ENCODE results near the gene ATG7.
"Not testable (repeated sequence)": the region's sequence is repeated elsewhere in the genome, so short reads cannot be mapped to it uniquely, and the experiment has no call there.

Gene ATG7

DNA sequence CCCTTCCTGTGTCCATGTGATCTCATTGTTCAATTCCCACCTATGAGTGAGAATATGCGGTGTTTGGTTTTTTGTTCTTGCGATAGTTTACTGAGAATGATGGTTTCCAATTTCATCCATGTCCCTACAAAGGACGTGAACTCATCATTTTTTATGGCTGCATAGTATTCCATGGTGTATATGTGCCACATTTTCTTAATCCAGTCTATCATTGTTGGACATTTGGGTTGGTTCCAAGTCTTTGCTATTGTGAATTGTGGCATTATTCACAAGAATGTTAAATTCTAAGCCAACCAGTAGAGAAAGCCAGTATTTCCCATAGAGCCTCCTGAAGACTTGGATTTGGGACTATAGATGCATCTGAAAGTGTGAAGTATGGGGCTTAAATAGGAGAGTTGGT lies 230.2 kb downstream of the ATG7 start:
- not testable (repeated sequence) for H3K27ac ChIP-seq (ENCODE audit: low read depth, low read length); H3K9ac ChIP-seq (ENCODE audit: low read length); H3K4me1 ChIP-seq (ENCODE audit: control insufficient read depth, insufficient read depth, low read length); H3K4me3 ChIP-seq (ENCODE audit: low read length); H3K27me3 ChIP-seq (ENCODE audit: control insufficient read depth, insufficient read depth, low read length); H3K36me3 ChIP-seq (ENCODE audit: control insufficient read depth, insufficient read depth, low read length)

DNA sequence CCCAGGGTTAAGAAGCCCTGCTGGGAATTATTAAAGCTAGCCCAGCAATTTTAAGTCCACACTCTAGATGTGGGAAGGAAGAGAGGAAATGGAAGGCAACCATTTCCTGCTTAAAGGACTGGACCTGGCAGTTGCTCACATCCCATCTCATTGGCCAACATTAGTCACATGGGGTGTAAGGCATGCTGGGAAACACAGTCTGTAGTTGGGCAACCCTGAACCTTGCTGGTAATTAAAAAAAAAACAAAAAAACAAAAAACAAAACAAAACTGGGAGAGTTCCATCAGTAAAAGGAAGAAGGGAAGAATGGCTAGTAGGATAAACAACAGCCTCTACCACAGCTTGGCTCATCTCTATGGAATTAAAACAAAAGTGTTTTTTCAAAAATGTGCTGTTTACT lies 235.5 kb downstream of the ATG7 start:
- H3K36me3 ChIP-seq (ENCODE audit: control insufficient read depth, insufficient read depth, low read length): no peaks in the 10 kb centered on the region
- H3K9ac ChIP-seq (ENCODE audit: low read length): no peak overlapping the region

DNA sequence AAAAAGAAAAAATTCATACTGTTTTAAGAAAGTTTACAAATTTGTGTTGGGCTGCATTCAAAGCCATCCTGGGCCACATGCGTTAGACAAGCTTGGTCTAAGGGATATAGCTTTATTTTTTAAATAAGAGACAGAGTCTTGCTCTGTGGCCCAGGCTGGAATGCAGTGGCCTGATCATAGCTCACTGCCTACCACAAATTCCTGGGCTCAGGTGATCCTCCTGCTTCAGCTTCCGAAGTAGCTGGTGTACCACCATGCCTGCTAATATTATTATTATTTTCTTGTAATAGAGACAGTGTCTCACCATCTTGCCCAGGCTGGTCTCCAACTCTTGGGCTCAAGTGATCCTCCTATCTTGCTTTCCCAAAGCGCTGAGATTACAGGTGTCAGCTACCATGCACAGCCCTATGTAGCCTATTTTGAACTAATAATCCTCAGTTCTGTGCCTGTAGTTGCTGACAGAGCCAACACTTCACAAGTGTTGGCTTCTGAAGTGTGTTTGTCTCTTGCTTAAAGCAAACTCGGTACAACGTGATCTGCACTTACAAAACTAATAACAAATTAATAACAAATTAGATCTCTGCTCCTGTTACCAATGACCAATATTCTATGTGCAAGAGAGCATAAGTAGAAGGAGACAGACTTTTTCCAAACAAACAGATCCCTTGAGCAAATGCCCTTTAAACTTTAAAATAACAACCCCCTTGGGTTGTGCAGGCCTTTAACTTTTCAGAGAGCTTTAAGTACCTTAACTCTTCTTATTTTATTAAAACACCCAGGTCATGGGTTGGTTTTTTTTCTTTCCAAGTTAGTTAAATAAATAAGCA lies 236.4 kb downstream of the ATG7 start:
- Histone ChIP-seq H3K9ac (ENCODE audit: low read length) (no peak overlapping the region), H3K27me3 (ENCODE audit: control insufficient read depth, insufficient read depth, low read length) (no peaks in the 10 kb centered on the region), H3K36me3 (ENCODE audit: control insufficient read depth, insufficient read depth, low read length) (no peaks in the 10 kb centered on the region), H3K4me1 (ENCODE audit: control insufficient read depth, insufficient read depth, low read length) (peaks cover 26% of the 10 kb centered on the region), H3K4me3 (ENCODE audit: low read length) (no peak overlapping the region), H3K27ac (ENCODE audit: low read depth, low read length) (peak overlapping the region; percentile 89)

More for the DNA sequence above, 235.5 kb downstream of the ATG7 start:
- Histone ChIP-seq H3K27ac (ENCODE audit: low read depth, low read length) (peak overlapping the region; percentile 89), H3K27me3 (ENCODE audit: control insufficient read depth, insufficient read depth, low read length) (no peaks in the 10 kb centered on the region), H3K4me3 (ENCODE audit: low read length) (no peak overlapping the region), H3K4me1 (ENCODE audit: control insufficient read depth, insufficient read depth, low read length) (peaks cover 26% of the 10 kb centered on the region)

DNA sequence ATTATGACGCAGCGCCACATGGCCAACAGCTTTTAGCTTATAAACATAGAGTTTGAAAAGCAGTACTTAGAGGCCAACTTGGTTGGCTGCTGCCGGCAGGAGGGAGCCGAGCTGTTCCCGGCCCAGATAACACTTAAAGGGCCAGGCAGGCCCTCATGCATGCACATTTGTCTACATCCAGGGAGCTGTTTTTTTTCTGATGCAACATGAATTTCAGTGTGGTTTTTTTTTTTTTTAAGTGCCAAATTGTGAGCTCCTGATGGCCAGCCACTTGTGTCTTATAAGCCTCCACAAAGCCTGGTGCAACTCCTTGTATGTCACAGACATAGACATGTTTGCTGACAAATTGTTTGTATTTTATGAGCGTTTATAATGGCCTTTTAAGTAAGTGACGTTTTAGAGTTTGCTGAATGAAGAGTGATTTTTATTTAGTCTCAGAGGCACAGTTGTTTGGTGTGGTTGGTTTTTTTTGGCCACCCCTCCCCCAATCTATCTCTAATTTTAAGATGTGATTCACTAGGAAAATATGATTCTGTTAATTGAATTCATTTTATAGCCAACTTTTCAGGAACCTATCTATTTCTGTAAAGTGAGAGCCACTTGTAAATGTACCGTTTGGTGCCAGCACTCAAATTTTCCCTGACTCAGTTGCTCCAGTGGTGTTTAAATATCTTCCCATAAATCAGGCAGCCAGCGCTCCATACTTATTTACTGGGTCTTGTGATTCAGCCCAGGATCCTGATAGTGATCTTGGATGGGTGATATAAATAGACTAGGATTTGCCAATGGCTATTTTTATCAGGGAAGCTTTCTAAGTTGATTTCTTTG lies 237.2 kb downstream of the ATG7 start:
- Histone ChIP-seq H3K27me3 (ENCODE audit: control insufficient read depth, insufficient read depth, low read length) (no peaks in the 10 kb centered on the region), H3K36me3 (ENCODE audit: control insufficient read depth, insufficient read depth, low read length) (no peaks in the 10 kb centered on the region), H3K4me1 (ENCODE audit: control insufficient read depth, insufficient read depth, low read length) (peaks cover 26% of the 10 kb centered on the region), H3K4me3 (ENCODE audit: low read length) (no peak overlapping the region), H3K27ac (ENCODE audit: low read depth, low read length) (peak overlapping the region; percentile 89), H3K9ac (ENCODE audit: low read length) (no peak overlapping the region)

DNA sequence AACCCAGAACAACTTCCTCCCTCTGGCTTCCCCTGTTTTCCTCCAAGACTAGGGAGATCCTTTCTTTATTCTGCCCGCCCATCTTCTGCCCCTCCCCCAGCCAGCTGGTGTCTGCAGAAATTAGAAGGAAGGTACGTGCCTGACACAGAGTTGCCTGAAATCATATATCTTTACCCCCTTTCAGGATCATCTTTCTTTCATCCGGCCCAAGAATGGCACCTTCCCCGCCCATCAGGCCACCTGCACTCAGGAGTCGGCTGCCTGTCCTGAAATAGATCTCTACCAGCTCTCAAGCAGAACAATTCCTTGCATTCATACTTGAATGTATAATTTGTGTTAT lies 237.8 kb downstream of the ATG7 start:
- H3K4me1 ChIP-seq (ENCODE audit: control insufficient read depth, insufficient read depth, low read length): peaks cover 26% of the 10 kb centered on the region
- H3K4me3 ChIP-seq (ENCODE audit: low read length): no peak overlapping the region
- H3K9ac ChIP-seq (ENCODE audit: low read length): no peak overlapping the region
- H3K27ac ChIP-seq (ENCODE audit: low read depth, low read length): peak overlapping the region; percentile 89
- H3K27me3 ChIP-seq (ENCODE audit: control insufficient read depth, insufficient read depth, low read length): no peaks in the 10 kb centered on the region
- no peaks in the 10 kb centered on the region for H3K36me3 ChIP-seq (ENCODE audit: control insufficient read depth, insufficient read depth, low read length)

DNA sequence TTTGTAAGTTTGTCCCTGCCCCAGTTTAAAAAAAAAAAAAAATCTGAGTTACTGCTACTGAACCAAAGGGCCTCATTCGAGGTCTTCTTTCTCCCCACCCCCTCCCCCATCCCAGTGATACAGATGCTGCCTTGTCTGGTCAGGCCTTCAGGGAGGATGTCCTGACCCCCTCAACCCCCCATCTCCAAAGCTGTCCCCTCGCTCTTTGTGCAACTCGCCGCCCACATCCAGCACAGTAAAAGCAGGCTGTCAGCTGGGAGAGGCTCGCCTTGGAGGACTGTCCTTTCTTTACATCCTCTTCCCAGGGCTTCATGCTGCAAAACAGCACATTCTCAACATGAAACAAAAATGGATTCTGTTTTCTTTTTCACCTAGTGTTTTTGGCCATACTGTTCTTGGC lies 238.2 kb downstream of the ATG7 start:
- H3K4me3 ChIP-seq (ENCODE audit: low read length): no peak overlapping the region
- no peak overlapping the region for H3K9ac ChIP-seq (ENCODE audit: low read length)
- peak overlapping the region; percentile 22 for H3K27ac ChIP-seq (ENCODE audit: low read depth, low read length)
- H3K36me3 ChIP-seq (ENCODE audit: control insufficient read depth, insufficient read depth, low read length): no peaks in the 10 kb centered on the region
- peaks cover 26% of the 10 kb centered on the region for H3K4me1 ChIP-seq (ENCODE audit: control insufficient read depth, insufficient read depth, low read length)
- no peaks in the 10 kb centered on the region for H3K27me3 ChIP-seq (ENCODE audit: control insufficient read depth, insufficient read depth, low read length)

DNA sequence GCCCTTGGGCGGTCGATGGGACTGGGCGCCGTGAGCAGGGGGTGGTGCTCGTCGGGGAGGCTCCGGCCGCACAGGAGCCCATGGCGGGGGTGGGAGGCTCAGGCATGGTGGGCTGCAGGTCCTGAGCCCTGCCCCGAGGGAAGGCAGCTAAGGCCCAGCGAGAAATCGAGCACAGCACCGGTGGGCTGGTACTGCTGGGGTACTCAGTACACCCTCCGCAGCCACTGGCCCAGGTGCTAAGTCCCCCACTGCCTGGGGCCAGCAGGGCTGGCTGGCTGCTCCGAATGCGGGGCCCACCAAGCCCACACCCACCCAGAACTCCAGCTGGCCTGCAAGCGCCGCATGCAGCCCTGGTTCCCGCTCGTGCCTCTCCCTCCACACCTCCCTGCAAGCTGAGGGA lies 239.4 kb downstream of the ATG7 start:
- H3K27me3 ChIP-seq (ENCODE audit: control insufficient read depth, insufficient read depth, low read length); H3K36me3 ChIP-seq (ENCODE audit: control insufficient read depth, insufficient read depth, low read length); H3K27ac ChIP-seq (ENCODE audit: low read depth, low read length); H3K9ac ChIP-seq (ENCODE audit: low read length); H3K4me3 ChIP-seq (ENCODE audit: low read length): not testable (repeated sequence)
- H3K4me1 ChIP-seq (ENCODE audit: control insufficient read depth, insufficient read depth, low read length): peaks cover 26% of the 10 kb centered on the region

DNA sequence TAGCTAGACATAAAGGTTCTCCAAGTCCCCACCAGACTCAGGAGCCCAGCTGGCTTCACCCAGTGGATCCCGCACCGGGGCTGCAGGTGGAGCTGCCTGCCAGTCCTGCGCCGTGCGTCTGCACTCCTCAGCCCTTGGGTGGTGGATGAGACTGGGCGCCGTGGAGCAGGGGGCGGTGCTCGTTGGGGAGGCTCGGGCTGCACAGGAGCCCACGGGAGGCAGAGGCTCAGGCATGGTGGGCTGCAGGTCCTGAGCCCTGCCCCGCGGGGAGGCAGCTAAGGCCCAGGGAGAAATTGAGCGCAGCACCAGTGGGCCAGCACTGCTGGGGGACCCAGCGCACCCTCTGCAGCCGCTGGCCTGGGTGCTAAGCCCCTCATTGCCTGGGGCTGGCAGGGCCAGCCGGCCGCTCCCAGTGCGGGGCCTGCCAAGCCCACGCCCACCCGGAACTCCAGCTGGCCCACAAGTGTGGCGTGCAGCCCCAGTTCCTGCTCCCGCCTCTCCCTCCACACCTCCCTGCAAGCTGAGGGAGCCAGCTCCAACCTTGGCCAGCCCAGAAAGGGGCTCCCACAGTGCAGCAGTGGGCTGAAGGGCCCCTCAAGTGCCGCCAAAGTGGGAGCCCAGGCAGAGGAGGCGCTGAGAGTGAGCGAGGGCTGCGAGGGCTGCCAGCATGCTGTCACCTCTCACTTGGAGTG lies 241.1 kb downstream of the ATG7 start:
- not testable (repeated sequence) for H3K27ac ChIP-seq (ENCODE audit: low read depth, low read length); H3K4me3 ChIP-seq (ENCODE audit: low read length); H3K27me3 ChIP-seq (ENCODE audit: control insufficient read depth, insufficient read depth, low read length); H3K9ac ChIP-seq (ENCODE audit: low read length); H3K36me3 ChIP-seq (ENCODE audit: control insufficient read depth, insufficient read depth, low read length)
- H3K4me1 ChIP-seq (ENCODE audit: control insufficient read depth, insufficient read depth, low read length): peaks cover 21% of the 10 kb centered on the region

DNA sequence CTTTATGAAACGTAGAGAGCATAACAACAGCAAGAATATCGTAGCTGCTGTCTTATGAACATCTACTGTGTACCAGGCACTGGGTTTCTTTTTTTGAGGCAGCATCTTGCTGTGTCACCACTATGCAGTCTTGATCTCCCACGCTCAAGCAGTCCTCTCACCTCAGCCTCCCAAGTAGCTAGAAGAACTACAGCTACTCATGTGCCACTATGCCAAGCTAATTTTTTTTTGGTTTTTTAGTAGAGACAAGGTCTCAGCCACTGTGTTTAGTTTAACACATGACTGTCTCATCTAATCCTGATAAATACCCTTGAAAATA lies 241.6 kb downstream of the ATG7 start:
- Histone ChIP-seq H3K4me1 (ENCODE audit: control insufficient read depth, insufficient read depth, low read length) (peaks cover 16% of the 10 kb centered on the region), H3K27ac (ENCODE audit: low read depth, low read length) (no peak overlapping the region), H3K36me3 (ENCODE audit: control insufficient read depth, insufficient read depth, low read length) (no peaks in the 10 kb centered on the region), H3K27me3 (ENCODE audit: control insufficient read depth, insufficient read depth, low read length) (no peaks in the 10 kb centered on the region), H3K4me3 (ENCODE audit: low read length) (no peak overlapping the region), H3K9ac (ENCODE audit: low read length) (no peak overlapping the region)

DNA sequence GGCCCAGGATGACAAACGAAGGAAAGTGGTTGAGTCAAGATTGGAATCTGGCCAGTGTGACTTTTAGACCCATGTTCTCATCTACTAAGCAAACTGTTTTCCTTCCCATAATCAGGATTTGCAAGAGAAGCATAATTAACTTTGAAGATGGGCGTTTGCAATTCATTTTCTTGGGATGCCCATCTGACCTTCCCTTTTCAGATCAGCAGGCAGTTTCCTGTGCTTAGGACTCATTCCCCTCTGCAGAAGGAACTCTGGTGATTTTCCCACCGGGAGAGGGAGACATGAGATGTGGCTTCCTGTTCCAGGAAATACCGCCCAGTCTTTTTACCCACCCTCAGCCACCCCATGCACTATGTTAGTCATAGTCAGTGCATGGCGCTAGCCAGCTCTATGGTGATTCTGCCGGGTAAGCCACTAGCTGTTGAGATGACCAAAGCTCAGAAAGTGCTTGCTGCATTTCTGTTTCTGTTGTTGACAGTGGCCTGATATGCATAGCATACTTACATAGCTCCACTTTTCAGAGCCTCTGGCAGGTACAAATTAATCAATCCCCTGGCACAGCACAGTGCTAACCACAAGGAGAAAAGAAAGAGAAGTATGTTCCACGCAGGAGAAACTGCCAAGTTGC lies 242.1 kb downstream of the ATG7 start:
- Histone ChIP-seq H3K27ac (ENCODE audit: low read depth, low read length) (no peak overlapping the region), H3K4me3 (ENCODE audit: low read length) (no peak overlapping the region), H3K9ac (ENCODE audit: low read length) (no peak overlapping the region), H3K27me3 (ENCODE audit: control insufficient read depth, insufficient read depth, low read length) (no peaks in the 10 kb centered on the region), H3K36me3 (ENCODE audit: control insufficient read depth, insufficient read depth, low read length) (no peaks in the 10 kb centered on the region), H3K4me1 (ENCODE audit: control insufficient read depth, insufficient read depth, low read length) (peaks cover 11% of the 10 kb centered on the region)

DNA sequence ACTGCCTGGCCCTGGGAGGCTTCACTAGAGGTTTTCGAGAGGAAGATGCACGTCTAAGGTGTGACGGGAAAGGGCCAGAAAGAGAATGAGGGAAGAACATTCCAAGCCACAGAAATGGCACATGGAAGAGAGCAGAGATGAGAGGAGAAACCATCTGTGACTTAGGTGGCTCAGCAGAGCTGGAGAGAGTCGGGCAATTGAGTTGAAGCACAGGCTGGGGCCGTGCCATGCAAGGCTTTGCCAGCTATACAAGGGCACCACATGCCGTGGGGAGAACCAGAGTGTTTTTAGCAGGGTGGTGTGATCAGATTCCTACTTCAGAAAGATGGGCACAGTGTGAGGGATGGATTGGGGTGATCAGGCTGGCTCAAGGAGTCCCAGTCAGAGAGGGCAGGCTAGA lies 245.4 kb downstream of the ATG7 start:
- Histone ChIP-seq H3K27ac (ENCODE audit: low read depth, low read length) (no peak overlapping the region), H3K4me1 (ENCODE audit: control insufficient read depth, insufficient read depth, low read length) (no peaks in the 10 kb centered on the region), H3K27me3 (ENCODE audit: control insufficient read depth, insufficient read depth, low read length) (no peaks in the 10 kb centered on the region), H3K36me3 (ENCODE audit: control insufficient read depth, insufficient read depth, low read length) (no peaks in the 10 kb centered on the region), H3K9ac (ENCODE audit: low read length) (no peak overlapping the region), H3K4me3 (ENCODE audit: low read length) (no peak overlapping the region)

DNA sequence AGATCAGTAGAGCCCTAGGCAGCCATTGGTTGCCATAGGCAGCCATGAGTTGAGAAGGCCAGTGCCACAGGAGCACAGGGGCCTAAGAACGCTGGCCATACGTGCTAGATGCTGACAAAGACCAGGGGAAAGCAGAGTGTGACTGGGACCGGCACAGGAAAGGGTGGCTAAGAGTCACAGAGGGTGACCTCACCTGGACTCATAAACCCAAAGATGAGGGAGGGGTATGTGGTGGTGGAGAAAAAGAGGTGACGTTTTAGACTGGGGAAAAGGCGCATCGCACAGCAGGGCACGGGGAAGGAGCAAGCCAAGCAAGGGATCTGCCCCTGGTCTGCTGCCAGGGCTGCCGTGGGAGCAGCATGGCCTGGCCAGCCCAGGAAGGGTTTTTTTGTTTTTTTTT lies 249.0 kb downstream of the ATG7 start:
- Histone ChIP-seq H3K9ac (ENCODE audit: low read length) (no peak overlapping the region), H3K4me1 (ENCODE audit: control insufficient read depth, insufficient read depth, low read length) (peaks cover 5% of the 10 kb centered on the region), H3K27ac (ENCODE audit: low read depth, low read length) (no peak overlapping the region)

More for the DNA sequence above, 249.0 kb downstream of the ATG7 start:
- H3K4me3 ChIP-seq (ENCODE audit: low read length): no peak overlapping the region
- H3K36me3 ChIP-seq (ENCODE audit: control insufficient read depth, insufficient read depth, low read length): no peaks in the 10 kb centered on the region
- H3K27me3 ChIP-seq (ENCODE audit: control insufficient read depth, insufficient read depth, low read length): no peaks in the 10 kb centered on the region

Measured in rectal smooth muscle tissue (tissue), 1 donor.